Mucosa of stomach (tissue), 1 donor: ENCODE data around the gene DPF3.

Source experiments
- H3K27me3 ChIP-seq: one replicate; pipeline ENCODE4 v1.7.0; 2013; ENCODE audit warnings: mild to moderate bottlenecking, low read length; ENCODE audit not compliant: control insufficient read depth, insufficient read depth
- H3K36me3 ChIP-seq: one replicate; pipeline ENCODE4 v1.7.0; 2013; ENCODE audit warnings: low read length; ENCODE audit not compliant: control insufficient read depth, insufficient read depth
- H3K4me1 ChIP-seq: one replicate; pipeline ENCODE4 v1.7.0; 2013; ENCODE audit warnings: mild to moderate bottlenecking, low read length; ENCODE audit not compliant: control insufficient read depth, insufficient read depth
- H3K4me3 ChIP-seq: one replicate; pipeline ENCODE4 v1.7.0; 2013; ENCODE audit warnings: low read length
- H3K9ac ChIP-seq: one replicate; pipeline ENCODE4 v1.7.0; 2013; ENCODE audit warnings: mild to moderate bottlenecking, low read length, moderate library complexity
- H3K9me3 ChIP-seq: one replicate; pipeline ENCODE4 v1.7.0; 2013; ENCODE audit warnings: mild to moderate bottlenecking, low read length, moderate library complexity; ENCODE audit not compliant: control insufficient read depth
- donor health status: Pancreatic carcinoma.

The DPF3 gene

GRCh38 chr14:72685456-72685855 is 208.4 kb downstream of the DPF3 start:
- Histone ChIP-seq H3K4me3 (no peak overlapping the region), H3K9ac (no peak overlapping the region), H3K4me1 (no peaks in the 10 kb centered on the region), H3K9me3 (no peaks in the 10 kb centered on the region), H3K36me3 (no peaks in the 10 kb centered on the region), H3K27me3 (no peaks in the 10 kb centered on the region)

- H3K27me3 ChIP-seq: peaks cover 3% of the 10 kb centered on the region
- no peak overlapping the region for H3K4me3 ChIP-seq
- no peaks in the 10 kb centered on the region for H3K36me3 ChIP-seq
- H3K4me1 ChIP-seq: no peaks in the 10 kb centered on the region
- no peaks in the 10 kb centered on the region for H3K9me3 ChIP-seq
- H3K9ac ChIP-seq: no peak overlapping the region
Observed at GRCh38 chr14:72683787-72684186, 210.1 kb downstream of the DPF3 start.

GRCh38 chr14:72682188-72682587 is 211.7 kb downstream of the DPF3 start:
- Histone ChIP-seq H3K4me3 (no peak overlapping the region), H3K36me3 (no peaks in the 10 kb centered on the region), H3K9me3 (no peaks in the 10 kb centered on the region), H3K9ac (no peak overlapping the region), H3K4me1 (no peaks in the 10 kb centered on the region), H3K27me3 (peaks cover 3% of the 10 kb centered on the region)

GRCh38 chr14:72680853-72681640 is 212.9 kb downstream of the DPF3 start:
- Histone ChIP-seq H3K27me3 (peaks cover 3% of the 10 kb centered on the region), H3K4me1 (no peaks in the 10 kb centered on the region), H3K9me3 (no peaks in the 10 kb centered on the region), H3K36me3 (no peaks in the 10 kb centered on the region), H3K9ac (no peak overlapping the region), H3K4me3 (no peak overlapping the region)

- peaks cover 3% of the 10 kb centered on the region for H3K27me3 ChIP-seq
- no peaks in the 10 kb centered on the region for H3K36me3 ChIP-seq
- no peaks in the 10 kb centered on the region for H3K4me1 ChIP-seq
- H3K9me3 ChIP-seq: no peaks in the 10 kb centered on the region
- no peak overlapping the region for H3K9ac ChIP-seq
- no peak overlapping the region for H3K4me3 ChIP-seq
Observed at GRCh38 chr14:72679536-72680151, 214.3 kb downstream of the DPF3 start.

- Histone ChIP-seq H3K27me3 (peaks cover 3% of the 10 kb centered on the region), H3K9me3 (no peaks in the 10 kb centered on the region), H3K4me3 (no peak overlapping the region), H3K9ac (no peak overlapping the region), H3K36me3 (no peaks in the 10 kb centered on the region), H3K4me1 (no peaks in the 10 kb centered on the region)
Observed at GRCh38 chr14:72679141-72679535, 214.8 kb downstream of the DPF3 start.

DNA sequence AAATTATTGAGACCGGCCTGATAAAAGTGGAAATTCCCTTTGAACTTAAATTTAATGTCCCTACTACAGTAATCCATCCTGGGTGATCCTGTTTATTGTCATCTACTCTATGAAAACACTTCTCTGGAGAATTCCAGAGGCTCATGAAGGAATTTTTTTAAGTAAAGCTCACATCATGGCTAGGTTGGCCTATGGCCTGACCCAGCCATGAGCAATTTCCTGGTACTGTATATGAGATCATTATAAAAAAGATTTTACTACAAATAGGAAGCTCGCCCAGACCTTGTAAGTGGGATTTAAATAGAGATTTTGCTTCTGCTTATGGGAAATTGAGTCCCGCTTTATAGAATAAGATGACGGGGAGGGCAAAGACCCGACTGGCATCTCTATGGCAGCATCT is 215.5 kb downstream of the DPF3 start:
- H3K4me1 ChIP-seq: no peaks in the 10 kb centered on the region
- no peak overlapping the region for H3K4me3 ChIP-seq

DNA sequence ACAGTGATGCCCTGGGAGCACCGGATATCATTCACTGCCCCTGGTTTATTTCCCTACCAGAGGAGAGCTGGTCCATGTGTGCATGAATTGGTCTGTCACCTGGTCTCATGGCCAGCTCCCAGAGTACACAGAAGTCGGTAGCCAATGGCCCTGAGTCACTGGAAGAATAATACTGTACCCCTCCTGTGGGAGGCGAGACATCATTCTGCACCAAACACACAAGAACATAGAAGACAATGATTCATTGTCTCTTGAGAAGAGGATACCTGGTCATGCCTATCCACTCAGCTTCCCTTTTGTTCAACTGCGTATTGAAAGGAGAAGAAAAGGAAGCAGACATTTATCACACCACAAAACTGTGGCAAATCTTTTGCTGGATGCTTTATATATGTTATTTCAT is 216.2 kb downstream of the DPF3 start:
- Histone ChIP-seq H3K27me3 (peaks cover 3% of the 10 kb centered on the region), H3K4me3 (no peak overlapping the region), H3K9ac (no peak overlapping the region), H3K36me3 (no peaks in the 10 kb centered on the region), H3K4me1 (no peaks in the 10 kb centered on the region), H3K9me3 (no peaks in the 10 kb centered on the region)

More for the DNA sequence above, 215.5 kb downstream of the DPF3 start:
- Histone ChIP-seq H3K36me3 (no peaks in the 10 kb centered on the region), H3K9ac (no peak overlapping the region), H3K9me3 (no peaks in the 10 kb centered on the region), H3K27me3 (peaks cover 3% of the 10 kb centered on the region)

DNA sequence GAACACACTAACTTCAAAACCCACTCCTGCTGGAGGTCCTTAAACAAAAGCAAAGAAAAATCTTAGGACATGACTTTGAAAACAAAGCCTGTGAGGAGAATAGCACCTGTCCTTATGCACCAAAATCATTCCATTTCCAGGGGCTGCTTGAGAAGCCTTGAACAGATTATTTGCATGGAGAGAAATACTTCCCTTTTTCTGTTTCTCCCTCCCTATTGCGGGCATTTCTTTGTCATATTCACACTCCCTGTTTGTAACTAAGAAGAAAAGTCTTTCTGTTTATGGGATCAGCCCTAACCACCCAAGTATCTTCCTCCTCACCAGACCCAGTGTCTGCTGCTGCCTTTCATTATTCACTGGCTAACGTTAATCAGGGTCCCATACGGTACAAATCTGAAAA is 218.8 kb downstream of the DPF3 start:
- Histone ChIP-seq H3K27me3 (peaks cover 3% of the 10 kb centered on the region), H3K4me3 (no peak overlapping the region), H3K9ac (no peak overlapping the region), H3K9me3 (no peaks in the 10 kb centered on the region), H3K4me1 (no peaks in the 10 kb centered on the region), H3K36me3 (no peaks in the 10 kb centered on the region)

DNA sequence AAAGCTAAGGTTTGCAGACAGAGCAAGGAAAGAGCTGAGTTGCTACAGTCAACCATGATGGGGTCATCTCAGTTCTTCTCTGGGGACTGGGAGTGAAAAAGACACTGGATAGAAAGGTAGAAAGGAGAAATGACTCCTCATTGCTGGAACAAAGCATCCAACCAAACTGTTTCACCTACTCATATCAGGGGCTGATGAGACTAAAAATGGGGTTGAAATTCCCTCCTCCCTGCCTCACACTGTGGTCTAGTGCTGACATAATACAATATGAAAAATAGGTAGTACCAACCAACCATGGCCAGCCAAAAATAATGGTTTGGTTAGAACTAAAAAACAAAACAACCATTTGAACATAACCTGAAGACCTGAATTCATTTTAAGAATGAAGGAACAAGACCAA is 220.7 kb downstream of the DPF3 start:
- Histone ChIP-seq H3K9me3 (no peaks in the 10 kb centered on the region), H3K9ac (no peak overlapping the region)

GRCh38 chr14:72666610-72667009 is 227.3 kb downstream of the DPF3 start:
- no peak overlapping the region for H3K4me3 ChIP-seq
- no peaks in the 10 kb centered on the region for H3K9me3 ChIP-seq
- no peak overlapping the region for H3K9ac ChIP-seq
- no peaks in the 10 kb centered on the region for H3K4me1 ChIP-seq
- H3K27me3 ChIP-seq: no peaks in the 10 kb centered on the region
- no peaks in the 10 kb centered on the region for H3K36me3 ChIP-seq

More for the DNA sequence above, 220.7 kb downstream of the DPF3 start:
- Histone ChIP-seq H3K4me3 (no peak overlapping the region), H3K4me1 (no peaks in the 10 kb centered on the region), H3K36me3 (no peaks in the 10 kb centered on the region), H3K27me3 (no peaks in the 10 kb centered on the region)

DNA sequence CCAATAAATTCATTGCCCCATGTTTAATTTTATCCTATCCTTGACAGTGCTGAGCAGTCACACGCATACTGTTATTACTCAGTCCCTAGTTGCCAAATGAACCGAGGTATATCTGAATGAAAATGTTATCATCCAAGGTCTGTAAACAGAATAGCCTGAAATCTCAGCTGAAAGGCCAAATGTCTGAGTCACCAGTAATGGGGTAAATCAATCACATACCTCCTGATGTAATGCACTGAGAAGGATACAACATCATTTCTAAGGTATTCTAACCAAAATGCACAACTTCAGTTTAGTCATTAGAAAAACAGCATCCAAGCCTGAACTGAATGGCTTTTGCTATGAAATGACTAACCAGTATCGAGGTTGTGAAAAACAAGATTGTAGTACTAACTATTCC is 228.6 kb downstream of the DPF3 start:
- Histone ChIP-seq H3K4me3 (no peak overlapping the region), H3K36me3 (no peaks in the 10 kb centered on the region), H3K4me1 (no peaks in the 10 kb centered on the region), H3K9ac (no peak overlapping the region), H3K27me3 (no peaks in the 10 kb centered on the region), H3K9me3 (no peaks in the 10 kb centered on the region)
